Type B pancreatic cell (in vitro differentiated cells): ENCODE measurements around the gene COPS3. TPM values are rescaled to one million over a fixed set of nuclear protein-coding genes. Genes with fewer than 3 reads are reported as not detected.
A peak's percentile ranks its signal among the peaks of the same experiment; 100 is the strongest.

ENCODE experiments used
- DNase-seq: peaks from one replicate; pipeline ENCODE4 v3.0.0; 2021; ENCODE audit warnings: mixed read lengths; ENCODE audit not compliant: unreplicated experiment; ENCODE audit errors: extremely low spot score
- H3K27ac Mint-ChIP-seq: 2 replicates; pipeline ENCODE4 v1.8.0; 2021; ENCODE audit warnings: mild to moderate bottlenecking, mixed read lengths
- H3K27me3 Mint-ChIP-seq: 2 replicates; pipeline ENCODE4 v1.8.0; 2021; ENCODE audit warnings: mixed read lengths
- H3K36me3 Mint-ChIP-seq: 2 replicates; pipeline ENCODE4 v1.8.0; 2021; ENCODE audit warnings: mixed read lengths
- H3K4me1 Mint-ChIP-seq: one replicate; pipeline ENCODE4 v1.8.0; 2021; ENCODE audit warnings: mixed read lengths; ENCODE audit not compliant: unreplicated experiment
- H3K4me3 Mint-ChIP-seq: 2 replicates; pipeline ENCODE4 v1.8.0; 2021; ENCODE audit warnings: mild to moderate bottlenecking, mixed read lengths
- H3K9me3 Mint-ChIP-seq: 2 replicates; pipeline ENCODE4 v1.8.0; 2021; ENCODE audit warnings: mixed read lengths
- CTCF ChIP-seq: fragments of 200-600 bp; sonication (generic); conservative IDR thresholded peaks from 2 replicates; pipeline ENCODE4 v1.5.0; 2021; ENCODE audit warnings: antibody characterized with exemption, mild to moderate bottlenecking
- total RNA-seq: library from RNA; stranded (reverse); gene quantifications from 2 replicates; pipeline ENCODE4 v1.2.1, GENCODE V29; 2021; ENCODE audit warnings: low replicate concordance

The COPS3 gene
- total RNA-seq, 1 donor from 2014 or later = 63.1 TPM

- peaks cover 14% of the 10 kb centered on the region for H3K36me3 Mint-ChIP-seq
- H3K27ac Mint-ChIP-seq = no peak overlapping the region
- peak; percentile 27 for TF ChIP-seq CTCF
- no peaks in the 10 kb centered on the region for H3K27me3 Mint-ChIP-seq
- no peak for DNase-seq
- no peak overlapping the region for H3K4me3 Mint-ChIP-seq
- no peaks in the 10 kb centered on the region for H3K9me3 Mint-ChIP-seq
- no peaks in the 10 kb centered on the region for H3K4me1 Mint-ChIP-seq
Measured at GRCh38 chr17:17216776-17217175, 64.3 kb downstream of the COPS3 start.

GRCh38 chr17:17216236-17216635, 64.8 kb downstream of the COPS3 start:
- H3K36me3 Mint-ChIP-seq = peaks cover 14% of the 10 kb centered on the region
- H3K4me3 Mint-ChIP-seq = no peak overlapping the region
- H3K9me3 Mint-ChIP-seq = no peaks in the 10 kb centered on the region
- DNase-seq = no peak
- no peak overlapping the region for H3K27ac Mint-ChIP-seq
- no peak for TF ChIP-seq CTCF
- H3K4me1 Mint-ChIP-seq = no peaks in the 10 kb centered on the region
- no peaks in the 10 kb centered on the region for H3K27me3 Mint-ChIP-seq

GRCh38 chr17:17215575-17215974, 65.5 kb downstream of the COPS3 start:
- Mint-ChIP-seq H3K36me3 (peaks cover 14% of the 10 kb centered on the region), H3K9me3 (no peaks in the 10 kb centered on the region), H3K27me3 (no peaks in the 10 kb centered on the region), H3K4me3 (no peak overlapping the region), H3K4me1 (no peaks in the 10 kb centered on the region), H3K27ac (no peak overlapping the region)
- TF ChIP-seq CTCF = no peak
- no peak for DNase-seq

GRCh38 chr17:17214646-17215436, 66.2 kb downstream of the COPS3 start:
- TF ChIP-seq CTCF = no peak
- Mint-ChIP-seq H3K4me1 (no peaks in the 10 kb centered on the region), H3K27me3 (no peaks in the 10 kb centered on the region), H3K4me3 (no peak overlapping the region), H3K9me3 (no peaks in the 10 kb centered on the region), H3K27ac (no peak overlapping the region), H3K36me3 (peaks cover 14% of the 10 kb centered on the region)
- no peak for DNase-seq

GRCh38 chr17:17213775-17214174, 67.3 kb downstream of the COPS3 start:
- no peaks in the 10 kb centered on the region for H3K9me3 Mint-ChIP-seq
- H3K27me3 Mint-ChIP-seq = no peaks in the 10 kb centered on the region
- peaks cover 14% of the 10 kb centered on the region for H3K36me3 Mint-ChIP-seq
- no peak overlapping the region for H3K4me3 Mint-ChIP-seq
- H3K27ac Mint-ChIP-seq = no peak overlapping the region
- no peaks in the 10 kb centered on the region for H3K4me1 Mint-ChIP-seq
- no peak for TF ChIP-seq CTCF
- no peak for DNase-seq
